Measurements from ENCODE around the gene C4orf54.

The C4orf54 gene

DNA sequence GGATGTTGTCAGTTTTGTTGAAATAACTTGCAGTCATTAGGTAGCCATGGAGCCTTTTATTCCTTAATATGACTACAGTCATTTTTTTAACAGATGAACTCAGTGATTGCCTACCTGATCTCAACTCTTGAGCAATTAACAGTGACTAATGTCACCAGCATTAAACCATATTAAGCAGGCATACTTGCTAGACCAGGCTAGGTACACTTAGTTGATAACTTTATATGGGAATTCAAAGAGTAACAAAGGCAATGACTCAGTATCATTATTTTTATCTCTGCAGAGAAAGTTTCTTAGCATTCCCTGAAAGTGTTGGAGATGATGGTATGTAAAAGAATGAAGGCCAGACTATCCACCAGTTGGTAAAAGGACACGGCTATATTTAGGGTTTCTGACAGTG is at the start of gene C4orf54:
Gene C4orf54, minus strand, starts transcription at position 31 of the 400 bp plus-strand sequence. CDS start 3,180 bp downstream, outside the sequence.
- no peak for DNase-seq

DNA sequence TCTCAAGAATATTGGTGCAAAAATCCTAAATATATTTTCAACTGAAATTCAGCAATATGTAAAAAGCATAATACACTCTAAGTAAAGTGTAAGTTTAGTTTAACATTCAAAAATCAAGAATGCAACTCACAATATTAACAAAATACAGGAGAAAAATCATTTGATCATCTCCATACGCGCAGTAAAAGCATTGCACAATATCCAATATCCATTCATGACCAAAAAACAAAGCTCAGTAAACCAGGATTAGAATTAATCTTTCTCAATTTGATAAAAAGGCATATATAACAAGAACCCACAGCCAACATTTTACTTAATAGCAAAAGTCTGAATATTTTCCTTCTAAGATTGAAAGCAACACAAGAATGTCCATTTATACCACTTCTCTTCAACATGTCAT is 48.3 kb upstream of the C4orf54 start:
- DNase-seq = no peak

GRCh38 chr4:99696801-99697200 is 39.2 kb upstream of the C4orf54 start:
- DNase-seq = no peak

DNA sequence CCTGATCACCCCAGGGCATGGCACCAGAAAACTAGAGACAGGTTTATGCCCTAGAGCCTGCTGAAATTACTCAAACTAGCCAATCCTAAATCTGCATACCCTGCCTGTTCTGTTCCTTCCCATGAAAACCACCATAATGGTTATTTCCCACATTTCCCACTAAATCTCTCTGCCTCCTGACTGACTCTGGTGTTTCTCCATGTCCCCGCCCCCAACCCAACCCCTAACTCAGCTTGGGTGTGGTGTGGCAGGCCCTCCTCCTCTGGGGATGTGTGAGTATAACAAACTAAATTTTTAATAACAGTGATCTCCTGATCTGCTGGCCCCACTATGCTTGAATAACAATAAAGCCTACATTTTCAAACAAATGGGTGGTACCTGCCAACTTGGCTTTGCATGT is 35.5 kb upstream of the C4orf54 start:
- DNase-seq = no peak

GRCh38 chr4:99690990-99691389 is 33.4 kb upstream of the C4orf54 start:
- no peak for DNase-seq

DNA sequence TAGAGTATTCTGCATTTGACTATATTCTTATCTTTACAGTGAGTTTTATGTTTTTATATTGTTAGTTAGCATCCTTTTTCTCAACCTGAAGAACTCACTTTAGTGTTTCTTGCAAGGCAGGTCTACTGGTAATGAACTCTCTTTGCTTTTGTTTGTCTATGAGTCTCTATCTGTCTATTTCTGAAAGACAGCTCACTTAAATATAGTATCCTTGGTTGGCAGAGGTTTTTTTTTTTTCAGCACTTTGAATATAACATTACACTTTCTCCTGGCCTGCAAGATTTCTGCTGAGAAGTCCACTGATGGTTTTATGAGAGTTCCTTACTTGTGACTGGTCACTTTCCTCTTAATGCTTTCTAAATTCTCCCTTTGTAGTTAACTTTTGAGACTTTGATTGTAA is 32.8 kb upstream of the C4orf54 start:
- DNase-seq = no peak

- no peak for DNase-seq
These were observed 29.5 kb upstream of the C4orf54 start for GRCh38 chr4:99687120-99687519.

- no peak for DNase-seq
These were observed 27.6 kb upstream of the C4orf54 start for GRCh38 chr4:99685234-99685633.

DNA sequence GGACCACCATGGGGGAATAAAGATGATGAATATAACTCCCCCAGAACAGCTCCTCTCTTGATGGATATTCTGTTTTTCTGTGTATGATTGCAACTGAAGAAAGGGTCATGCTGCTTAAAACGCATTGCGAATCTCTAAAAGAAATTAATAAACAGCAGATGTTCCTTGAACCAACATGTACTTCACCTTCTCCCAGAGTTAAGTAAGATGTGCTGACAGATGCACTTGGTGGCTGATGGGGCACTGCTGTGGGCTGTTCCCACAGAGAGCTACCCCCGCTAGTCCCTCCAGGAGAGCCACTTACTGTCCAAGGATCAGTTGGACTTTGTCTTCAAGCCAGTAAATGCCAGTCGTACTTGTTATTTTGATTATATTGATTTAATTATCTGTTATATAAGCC is 26.3 kb upstream of the C4orf54 start:
- DNase-seq = no peak

- DNase-seq = no peak
These were observed 22.3 kb upstream of the C4orf54 start for GRCh38 chr4:99679976-99680375.

- no peak for DNase-seq
These were observed 21.6 kb upstream of the C4orf54 start for GRCh38 chr4:99679204-99679603.

GRCh38 chr4:99677161-99677560 is 19.5 kb upstream of the C4orf54 start:
- no peak for DNase-seq

DNA sequence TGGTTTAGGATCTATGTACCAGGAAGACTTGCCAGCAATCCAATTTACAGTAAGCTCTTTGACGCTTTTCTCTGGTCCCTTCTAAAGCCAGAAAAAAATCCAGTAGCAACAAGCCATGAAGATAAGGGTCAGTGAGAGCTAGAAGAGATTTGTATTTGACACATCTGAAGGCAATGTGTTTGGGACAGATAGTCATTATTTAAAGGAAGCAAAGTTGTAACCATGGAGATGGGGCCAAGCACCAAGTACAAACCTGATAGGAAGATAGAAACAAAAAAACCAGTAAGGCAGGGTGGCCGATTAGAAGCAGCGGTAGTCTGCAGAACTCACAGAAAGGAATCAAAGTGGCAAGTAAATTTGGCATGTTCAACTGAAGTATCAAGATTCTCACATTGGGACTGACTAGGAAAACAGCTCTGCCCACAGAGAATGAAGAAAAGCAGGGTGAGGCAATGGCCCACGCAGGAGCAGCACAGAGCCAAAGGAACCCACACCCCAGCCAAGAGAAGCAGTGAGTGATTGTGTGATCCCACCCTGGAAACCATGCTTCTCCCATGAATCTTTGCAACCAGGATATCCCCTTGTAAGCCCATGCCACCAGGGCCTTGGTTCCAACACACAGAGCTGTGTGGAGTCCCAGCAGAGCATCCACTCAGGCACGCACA is 12.9 kb upstream of the C4orf54 start:
- DNase-seq = no peak

DNA sequence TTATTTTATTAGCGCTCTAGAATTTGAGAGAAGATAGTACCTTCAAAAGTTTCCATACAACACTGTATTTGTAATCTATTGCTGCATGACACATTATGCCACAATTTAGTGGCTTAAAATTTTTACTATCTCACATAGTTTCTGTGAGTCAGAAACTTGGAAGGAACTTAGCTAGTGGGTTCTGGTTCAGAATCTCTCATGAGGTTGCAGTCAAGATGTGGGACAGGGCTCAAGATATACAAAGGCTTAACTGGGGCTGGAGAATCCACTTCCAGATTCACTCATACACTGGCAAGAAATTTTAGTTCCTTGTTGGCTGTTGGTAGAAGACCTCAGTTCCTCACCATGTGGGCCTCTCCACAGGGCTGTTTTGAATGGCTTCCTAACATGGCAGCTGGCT is 11.5 kb upstream of the C4orf54 start:
- no peak for DNase-seq

DNA sequence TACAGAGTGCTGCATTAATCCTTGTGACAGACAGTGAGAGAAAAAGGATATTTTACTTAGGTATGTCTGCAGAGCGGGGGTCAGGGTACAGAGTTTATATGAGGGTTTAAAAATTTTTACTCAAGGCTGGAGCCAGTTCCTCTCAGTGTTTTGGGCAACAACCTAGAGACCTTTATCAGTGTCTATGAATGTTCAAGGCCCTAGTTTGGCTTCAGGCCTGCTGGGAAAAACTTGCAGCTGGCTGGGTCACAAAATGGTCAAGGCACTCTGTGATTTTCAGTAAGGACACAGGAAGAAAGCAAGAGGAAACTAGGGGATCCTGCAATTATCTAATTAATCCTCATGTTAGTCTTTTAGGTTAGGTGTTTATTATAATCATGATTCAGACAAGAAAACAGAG is 10.8 kb upstream of the C4orf54 start:
- no peak for DNase-seq

DNA sequence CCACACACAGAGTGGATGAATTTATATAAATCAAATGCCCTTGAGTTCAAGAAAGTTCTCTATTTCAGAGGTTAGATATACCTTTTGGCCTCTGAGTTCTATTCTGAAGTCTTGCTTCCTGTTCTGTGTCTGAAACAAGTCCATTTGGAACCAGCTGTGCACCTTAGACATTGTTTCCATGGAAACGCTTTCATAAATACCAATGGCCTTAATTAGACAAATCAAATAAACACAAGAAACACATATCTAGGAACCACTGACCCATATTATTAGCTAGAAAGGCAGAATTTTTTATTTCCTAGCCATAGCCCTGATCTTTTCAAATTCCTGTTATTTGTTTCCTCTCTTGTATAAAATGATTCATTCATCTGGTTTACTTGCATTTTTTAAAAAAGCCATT is 8.4 kb upstream of the C4orf54 start:
- no peak for DNase-seq

DNA sequence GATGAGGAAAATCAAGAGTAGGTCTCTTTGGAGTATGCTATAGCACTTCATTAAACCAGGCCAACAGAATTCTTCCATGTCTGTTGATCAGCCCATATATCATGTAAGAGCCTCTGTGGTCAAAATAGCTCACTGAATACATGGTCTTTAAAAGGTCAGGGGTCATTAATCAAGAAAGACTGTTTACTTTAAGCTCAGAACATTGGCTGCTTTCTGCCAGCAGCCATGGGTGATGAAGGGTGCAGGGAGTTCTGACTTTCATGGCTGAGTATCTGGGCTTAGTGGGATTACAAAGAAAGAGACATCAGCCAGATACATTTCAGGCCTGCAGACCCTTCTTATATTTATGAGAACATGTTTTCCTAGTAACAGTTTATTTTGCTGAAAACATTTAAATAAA is 7.1 kb upstream of the C4orf54 start:
- no peak for DNase-seq

- DNase-seq = no peak
These were observed 4.3 kb upstream of the C4orf54 start for GRCh38 chr4:99661907-99662306.

GRCh38 chr4:99658666-99659065 is 1.0 kb upstream of the C4orf54 start:
- no peak for DNase-seq

DNA sequence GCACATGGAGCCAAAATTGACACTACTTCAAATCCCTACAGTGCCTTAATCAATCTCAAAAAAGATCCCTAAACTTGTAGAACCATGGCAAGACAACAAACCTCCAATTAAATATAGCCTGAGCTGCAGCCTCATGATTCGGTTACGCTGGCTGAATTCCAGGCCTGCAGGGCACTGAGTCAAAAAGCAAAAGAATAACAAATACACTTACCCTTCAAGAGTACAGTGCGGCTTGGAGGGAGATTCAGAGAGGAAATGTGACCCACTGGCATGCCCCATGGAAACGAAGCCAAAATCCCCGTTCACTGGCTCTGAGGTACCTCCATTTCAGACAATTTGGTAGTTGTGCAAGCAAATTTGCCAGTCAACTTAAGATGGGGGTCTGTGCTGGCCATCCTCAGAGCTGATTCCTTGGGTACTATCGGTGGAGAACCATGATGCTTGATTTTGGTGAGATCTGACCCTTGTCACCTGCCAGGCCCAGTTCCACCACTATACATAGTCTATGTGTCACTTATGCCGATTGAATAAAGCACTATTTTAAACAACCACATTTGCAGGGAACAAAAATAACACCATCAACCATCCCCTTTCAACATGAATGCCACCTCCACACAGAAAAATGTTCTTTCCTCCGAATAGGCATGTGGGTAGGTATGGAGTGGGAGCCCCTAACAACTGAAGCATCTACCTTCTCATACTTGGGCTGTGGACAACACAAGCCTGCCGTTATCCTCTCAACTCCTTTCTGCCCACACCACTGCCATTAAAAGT is 2.1 kb downstream of the C4orf54 start:
- DNase-seq = no peak

DNA sequence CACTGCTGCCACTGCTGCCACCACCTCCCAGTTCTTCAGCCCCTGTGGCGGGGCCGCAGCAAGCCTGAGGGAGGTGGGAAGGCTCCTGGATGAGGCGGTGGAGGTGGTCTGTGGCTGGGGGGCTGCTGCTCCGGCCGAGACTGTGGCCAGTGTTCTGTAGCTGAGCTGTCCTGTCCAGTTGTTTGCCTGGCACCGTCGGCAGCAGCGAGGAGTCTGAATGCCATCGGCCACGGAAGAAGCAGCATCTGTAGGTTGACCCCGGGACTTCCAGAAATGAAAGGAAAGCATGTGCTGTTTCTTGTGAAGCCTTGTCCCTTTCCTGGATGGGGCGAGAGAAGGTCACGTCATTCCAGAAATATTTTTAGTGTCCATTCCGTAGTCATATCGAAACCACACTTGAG is 3.3 kb downstream of the C4orf54 start:
- DNase-seq = no peak

DNA sequence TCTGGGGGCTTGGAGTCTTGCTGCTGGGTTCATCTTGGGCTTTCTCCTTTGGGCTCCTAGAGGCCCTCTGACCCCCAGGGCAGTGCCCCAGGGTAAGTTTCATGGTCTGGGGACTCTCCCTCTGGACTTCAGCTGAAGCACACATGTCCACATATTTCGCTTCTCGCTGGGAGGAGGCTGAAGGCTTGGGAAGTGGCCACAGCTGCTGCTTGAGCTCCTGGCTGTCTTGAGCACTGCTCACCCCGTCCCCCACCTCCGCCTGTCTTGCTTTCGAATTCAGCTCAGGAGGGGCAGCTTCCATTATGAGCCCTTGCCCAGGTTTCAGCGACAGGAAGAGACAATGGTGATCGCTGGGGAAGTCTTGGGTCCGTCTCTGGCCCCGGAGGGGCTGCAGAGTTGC is 3.7 kb downstream of the C4orf54 start:
- no peak for DNase-seq

DNA sequence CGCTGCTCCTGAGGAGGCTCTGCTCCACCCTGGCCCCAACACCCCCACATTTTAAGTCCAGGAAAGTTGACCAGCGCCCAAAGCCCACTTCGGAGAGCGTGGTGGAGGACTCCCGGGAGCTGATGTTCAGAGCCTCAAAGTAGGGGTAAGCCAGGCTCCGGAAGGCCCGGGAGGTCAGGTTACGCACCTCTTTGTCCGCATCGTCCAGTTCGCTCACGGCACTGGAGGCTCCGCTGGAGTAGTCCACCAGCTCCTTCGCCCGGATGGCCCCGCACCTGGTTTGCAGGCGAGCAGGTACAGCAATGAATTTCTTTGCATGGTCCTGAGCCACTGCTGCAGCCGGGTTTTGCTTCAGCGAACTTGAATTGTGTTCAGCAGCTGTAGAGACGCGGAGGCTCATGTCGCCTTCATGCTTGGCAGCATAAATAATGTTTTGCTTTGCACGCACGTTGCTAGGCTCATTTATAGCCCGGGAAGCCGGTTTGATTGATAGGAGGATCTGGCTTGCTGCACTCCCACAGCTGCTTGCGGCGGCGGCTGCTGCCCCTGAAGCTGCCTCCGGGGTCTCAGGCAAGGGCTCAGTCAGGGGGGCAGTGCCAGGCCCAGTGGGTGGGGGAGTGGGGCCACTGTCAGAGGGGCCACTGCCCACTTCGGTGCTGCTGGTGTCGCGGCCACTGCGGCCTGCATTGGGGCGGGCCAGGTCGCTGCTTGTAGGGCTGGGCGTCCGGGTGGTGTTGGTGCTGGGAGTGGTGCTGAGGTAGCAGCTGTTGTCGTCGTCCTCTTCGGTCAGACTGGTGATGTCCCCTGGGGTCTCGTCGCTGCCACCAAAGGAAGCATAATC is 4.8 kb downstream of the C4orf54 start:
- DNase-seq = no peak

Data from NCI-H1105 (cell line).